ENCODE results near the gene ARHGAP18.

The ARHGAP18 gene

GRCh38 chr6:129740013-129740412, 30.0 kb upstream of the ARHGAP18 start:
- no peak overlapping the region for H2AFZ ChIP-seq (ENCODE audit: insufficient read depth, low read length, poor library complexity)
- H4K91ac ChIP-seq (ENCODE audit: low read depth, low read length), result no peak overlapping the region
- no peaks in the 10 kb centered on the region for H3K36me3 ChIP-seq (ENCODE audit: control insufficient read depth in 1 of 2, insufficient read depth in 2 of 2, low read length in 2 of 2)
- H3K9ac ChIP-seq (ENCODE audit: low read length), result no peak overlapping the region
- no peak overlapping the region for H4K12ac ChIP-seq (ENCODE audit: low read depth, low read length)
- no peak overlapping the region for H2BK120ac ChIP-seq (ENCODE audit: insufficient read depth, low read length, poor library complexity)
- H3K79me1 ChIP-seq (ENCODE audit: low read length), result no peaks in the 10 kb centered on the region
- H3K4me1 ChIP-seq (ENCODE audit: control insufficient read depth in 1 of 2, insufficient read depth in 2 of 2, low read length in 2 of 2), result no peaks in the 10 kb centered on the region
- H3K27me3 ChIP-seq (ENCODE audit: insufficient read depth, low read length), result no peaks in the 10 kb centered on the region
- no peak overlapping the region for H3K27ac ChIP-seq (ENCODE audit: low read depth, low read length)
- no peak overlapping the region for H3K4me2 ChIP-seq (ENCODE audit: low read length)
- no peak overlapping the region for H3K4ac ChIP-seq (ENCODE audit: low read depth, low read length)
- no CpG with 5 or more reads among the region's 1 CpG for WGBS (ENCODE audit: extremely low coverage, insufficient coverage, insufficient read length)
- H3K9me3 ChIP-seq (ENCODE audit: insufficient read depth, low read depth, low read length), result no peaks in the 10 kb centered on the region
- H3K4me3 ChIP-seq (ENCODE audit: low read depth, low read length), result no peak overlapping the region
- no peak overlapping the region for H2BK12ac ChIP-seq (ENCODE audit: low read length)
- no peak overlapping the region for H4K8ac ChIP-seq (ENCODE audit: low read depth, low read length)
- no peak overlapping the region for H2AK5ac ChIP-seq (ENCODE audit: low read length)
- H3K79me2 ChIP-seq (ENCODE audit: control insufficient read depth, insufficient read depth, low read length, poor library complexity), result no peaks in the 10 kb centered on the region
- no peak overlapping the region for H3K18ac ChIP-seq (ENCODE audit: low read length)
- H3K14ac ChIP-seq (ENCODE audit: low read length), result no peak overlapping the region
- DNase-seq, result no peak
- H2BK5ac ChIP-seq (ENCODE audit: low read depth, low read length, poor library complexity), result no peak overlapping the region
- H3K23ac ChIP-seq (ENCODE audit: low read length), result no peak overlapping the region

- H3K36me3 ChIP-seq (ENCODE audit: control insufficient read depth in 1 of 2, insufficient read depth in 2 of 2, low read length in 2 of 2), result no peaks in the 10 kb centered on the region
- WGBS (ENCODE audit: extremely low coverage, insufficient coverage, insufficient read length), result no CpG with 5 or more reads among the region's 2 CpGs
- H3K9ac ChIP-seq (ENCODE audit: low read length), result no peak overlapping the region
Measured at GRCh38 chr6:129736105-129736504, 26.1 kb upstream of the ARHGAP18 start.

GRCh38 chr6:129733290-129733689, 23.3 kb upstream of the ARHGAP18 start:
- WGBS (ENCODE audit: extremely low coverage, insufficient coverage, insufficient read length), result no CpG with 5 or more reads among the region's 2 CpGs
- no peak overlapping the region for H3K4ac ChIP-seq (ENCODE audit: low read depth, low read length)
- H2BK12ac ChIP-seq (ENCODE audit: low read length), result no peak overlapping the region
- no peak overlapping the region for H2BK5ac ChIP-seq (ENCODE audit: low read depth, low read length, poor library complexity)
- DNase-seq, result peak in 1 of 2 donors; percentile 26
- H3K4me3 ChIP-seq (ENCODE audit: low read depth, low read length), result no peak overlapping the region
- H3K36me3 ChIP-seq (ENCODE audit: control insufficient read depth in 1 of 2, insufficient read depth in 2 of 2, low read length in 2 of 2), result no peaks in the 10 kb centered on the region
- H3K18ac ChIP-seq (ENCODE audit: low read length), result no peak overlapping the region
- no peak overlapping the region for H3K23ac ChIP-seq (ENCODE audit: low read length)
- no peak overlapping the region for H2AFZ ChIP-seq (ENCODE audit: insufficient read depth, low read length, poor library complexity)
- H2AK5ac ChIP-seq (ENCODE audit: low read length), result no peak overlapping the region
- no peak overlapping the region for H4K91ac ChIP-seq (ENCODE audit: low read depth, low read length)
- no peak overlapping the region for H3K9ac ChIP-seq (ENCODE audit: low read length)
- H3K27ac ChIP-seq (ENCODE audit: low read depth, low read length), result no peak overlapping the region
- no peak overlapping the region for H3K14ac ChIP-seq (ENCODE audit: low read length)
- no peak overlapping the region for H4K8ac ChIP-seq (ENCODE audit: low read depth, low read length)
- no peaks in the 10 kb centered on the region for H3K9me3 ChIP-seq (ENCODE audit: insufficient read depth, low read depth, low read length)
- H3K27me3 ChIP-seq (ENCODE audit: insufficient read depth, low read length), result no peaks in the 10 kb centered on the region
- no peaks in the 10 kb centered on the region for H3K79me1 ChIP-seq (ENCODE audit: low read length)
- no peak overlapping the region for H3K4me2 ChIP-seq (ENCODE audit: low read length)
- no peak overlapping the region for H2BK120ac ChIP-seq (ENCODE audit: insufficient read depth, low read length, poor library complexity)
- no peak overlapping the region for H4K12ac ChIP-seq (ENCODE audit: low read depth, low read length)
- no peaks in the 10 kb centered on the region for H3K79me2 ChIP-seq (ENCODE audit: control insufficient read depth, insufficient read depth, low read length, poor library complexity)
- no peaks in the 10 kb centered on the region for H3K4me1 ChIP-seq (ENCODE audit: control insufficient read depth in 1 of 2, insufficient read depth in 2 of 2, low read length in 2 of 2)

More at GRCh38 chr6:129736105-129736504, 26.1 kb upstream of the ARHGAP18 start:
- H3K4me1 ChIP-seq (ENCODE audit: control insufficient read depth in 1 of 2, insufficient read depth in 2 of 2, low read length in 2 of 2), result no peaks in the 10 kb centered on the region
- no peak overlapping the region for H4K8ac ChIP-seq (ENCODE audit: low read depth, low read length)
- no peak overlapping the region for H3K4me3 ChIP-seq (ENCODE audit: low read depth, low read length)
- H2AK5ac ChIP-seq (ENCODE audit: low read length), result no peak overlapping the region
- no peak overlapping the region for H4K91ac ChIP-seq (ENCODE audit: low read depth, low read length)
- H2BK12ac ChIP-seq (ENCODE audit: low read length), result no peak overlapping the region
- no peak overlapping the region for H2BK120ac ChIP-seq (ENCODE audit: insufficient read depth, low read length, poor library complexity)
- no peak overlapping the region for H2BK5ac ChIP-seq (ENCODE audit: low read depth, low read length, poor library complexity)
- no peak overlapping the region for H3K14ac ChIP-seq (ENCODE audit: low read length)
- no peak overlapping the region for H3K4ac ChIP-seq (ENCODE audit: low read depth, low read length)
- H3K79me1 ChIP-seq (ENCODE audit: low read length), result no peaks in the 10 kb centered on the region
- no peak overlapping the region for H2AFZ ChIP-seq (ENCODE audit: insufficient read depth, low read length, poor library complexity)
- H3K4me2 ChIP-seq (ENCODE audit: low read length), result no peak overlapping the region
- no peaks in the 10 kb centered on the region for H3K9me3 ChIP-seq (ENCODE audit: insufficient read depth, low read depth, low read length)
- no peak for DNase-seq
- H3K79me2 ChIP-seq (ENCODE audit: control insufficient read depth, insufficient read depth, low read length, poor library complexity), result no peaks in the 10 kb centered on the region
- no peaks in the 10 kb centered on the region for H3K27me3 ChIP-seq (ENCODE audit: insufficient read depth, low read length)
- H3K23ac ChIP-seq (ENCODE audit: low read length), result no peak overlapping the region
- H3K27ac ChIP-seq (ENCODE audit: low read depth, low read length), result no peak overlapping the region
- H3K18ac ChIP-seq (ENCODE audit: low read length), result no peak overlapping the region
- no peak overlapping the region for H4K12ac ChIP-seq (ENCODE audit: low read depth, low read length)

- no peak overlapping the region for H3K14ac ChIP-seq (ENCODE audit: low read length)
- H3K4me2 ChIP-seq (ENCODE audit: low read length), result no peak overlapping the region
- no peak overlapping the region for H2AFZ ChIP-seq (ENCODE audit: insufficient read depth, low read length, poor library complexity)
- H4K12ac ChIP-seq (ENCODE audit: low read depth, low read length), result no peak overlapping the region
- no peak overlapping the region for H2BK5ac ChIP-seq (ENCODE audit: low read depth, low read length, poor library complexity)
- no peak overlapping the region for H3K27ac ChIP-seq (ENCODE audit: low read depth, low read length)
- H3K23ac ChIP-seq (ENCODE audit: low read length), result no peak overlapping the region
- H2AK5ac ChIP-seq (ENCODE audit: low read length), result no peak overlapping the region
- H2BK120ac ChIP-seq (ENCODE audit: insufficient read depth, low read length, poor library complexity), result no peak overlapping the region
- no peak overlapping the region for H2BK12ac ChIP-seq (ENCODE audit: low read length)
- no peaks in the 10 kb centered on the region for H3K79me1 ChIP-seq (ENCODE audit: low read length)
- DNase-seq, result no peak
- H4K8ac ChIP-seq (ENCODE audit: low read depth, low read length), result no peak overlapping the region
- no peaks in the 10 kb centered on the region for H3K27me3 ChIP-seq (ENCODE audit: insufficient read depth, low read length)
- no peak overlapping the region for H3K18ac ChIP-seq (ENCODE audit: low read length)
- H3K4me1 ChIP-seq (ENCODE audit: control insufficient read depth in 1 of 2, insufficient read depth in 2 of 2, low read length in 2 of 2), result no peaks in the 10 kb centered on the region
- H3K36me3 ChIP-seq (ENCODE audit: control insufficient read depth in 1 of 2, insufficient read depth in 2 of 2, low read length in 2 of 2), result no peaks in the 10 kb centered on the region
- H3K9me3 ChIP-seq (ENCODE audit: insufficient read depth, low read depth, low read length), result no peaks in the 10 kb centered on the region
- H3K4ac ChIP-seq (ENCODE audit: low read depth, low read length), result no peak overlapping the region
- H3K4me3 ChIP-seq (ENCODE audit: low read depth, low read length), result no peak overlapping the region
- H3K79me2 ChIP-seq (ENCODE audit: control insufficient read depth, insufficient read depth, low read length, poor library complexity), result no peaks in the 10 kb centered on the region
- H3K9ac ChIP-seq (ENCODE audit: low read length), result no peak overlapping the region
- WGBS (ENCODE audit: extremely low coverage, insufficient coverage, insufficient read length), result no CpG with 5 or more reads among the region's 4 CpGs
- H4K91ac ChIP-seq (ENCODE audit: low read depth, low read length), result no peak overlapping the region
Measured at GRCh38 chr6:129732542-129732941, 22.6 kb upstream of the ARHGAP18 start.

Data from trophoblast cell (in vitro differentiated cells and primary cell).